ENCODE measurements around the gene SMIM5.

- no peak for TF ChIP-seq MYC (IDR thresholded peaks at IDR 0.05; ENCODE audit: borderline replicate concordance, low read length)
- TF ChIP-seq EP300 (IDR thresholded peaks at IDR 0.05) = no peak
- no peak for TF ChIP-seq RCOR1 (IDR thresholded peaks at IDR 0.05; ENCODE audit: low read depth, low read length)
- TF ChIP-seq POLR2A (IDR thresholded peaks at IDR 0.05; ENCODE audit: low read length) = no peak
- no peak for TF ChIP-seq CTCF (IDR thresholded peaks at IDR 0.05)
- TF ChIP-seq RFX5 (IDR thresholded peaks at IDR 0.05) = no peak
- no peak for TF ChIP-seq ZFP36 (IDR thresholded peaks at IDR 0.05; ENCODE audit: borderline replicate concordance, partially characterized antibody)
- no peak for TF ChIP-seq RAD21 (conservative IDR thresholded peaks at IDR 0.05 in 1 of 2, IDR thresholded peaks at IDR 0.05 in 1 of 2)
- no peak for TF ChIP-seq POLR2AphosphoS2 (conservative IDR thresholded peaks at IDR 0.05; ENCODE audit: low read length)
- TF ChIP-seq BHLHE40 (IDR thresholded peaks at IDR 0.05; ENCODE audit: low read depth, low read length) = no peak
- TF ChIP-seq SMC3 (IDR thresholded peaks at IDR 0.05) = no peak
- TF ChIP-seq JUN (IDR thresholded peaks at IDR 0.05) = no peak
- TF ChIP-seq NR3C1 (IDR thresholded peaks at IDR 0.05) = no peak
Measured at GRCh38 chr17:75602644-75603043, 30.6 kb upstream of the SMIM5 start.
